ENCODE data around the gene OPTN.
A peak's percentile ranks its signal among the peaks of the same experiment; 100 is the strongest.
"Not testable (repeated sequence)": the region's sequence is repeated elsewhere in the genome, so short reads cannot be mapped to it uniquely, and the experiment has no call there.

The OPTN gene

GRCh38 chr10:13099666-13100348 lies at the start of gene OPTN:
Gene OPTN, plus strand, starts transcription at chr10:13100163. Its CDS starts 8,960 bp downstream, at chr10:13109123.
- peak; percentile 68 to 70 for DNase-seq

- no peak for DNase-seq
These were observed 48.8 kb upstream of the OPTN start for GRCh38 chr10:13051126-13051694.

- DNase-seq: not testable (repeated sequence)
These were observed 46.8 kb upstream of the OPTN start for GRCh38 chr10:13053208-13053607.

GRCh38 chr10:13053794-13054462 lies 46.0 kb upstream of the OPTN start:
- DNase-seq: no peak

- no peak for DNase-seq
These were observed 45.1 kb upstream of the OPTN start for GRCh38 chr10:13054844-13055243.

- DNase-seq: no peak
These were observed 43.4 kb upstream of the OPTN start for GRCh38 chr10:13056456-13057077.

- no peak for DNase-seq
These were observed 37.2 kb upstream of the OPTN start for GRCh38 chr10:13062803-13063202.

GRCh38 chr10:13066527-13066926 lies 33.4 kb upstream of the OPTN start:
- DNase-seq: no peak

- no peak for DNase-seq
These were observed 32.5 kb upstream of the OPTN start for GRCh38 chr10:13067431-13067830.

GRCh38 chr10:13068071-13068470 lies 31.9 kb upstream of the OPTN start:
- no peak for DNase-seq

- no peak for DNase-seq
These were observed 31.5 kb upstream of the OPTN start for GRCh38 chr10:13068484-13068883.

- no peak for DNase-seq
These were observed 27.6 kb upstream of the OPTN start for GRCh38 chr10:13072339-13072738.

- peak; percentile 66 to 71 for DNase-seq
These were observed 25.2 kb upstream of the OPTN start for GRCh38 chr10:13074563-13075451.

- DNase-seq: no peak
These were observed 20.8 kb upstream of the OPTN start for GRCh38 chr10:13078912-13079775.

GRCh38 chr10:13079776-13080050 lies 20.2 kb upstream of the OPTN start:
- no peak for DNase-seq

GRCh38 chr10:13080643-13081042 lies 19.3 kb upstream of the OPTN start:
- no peak for DNase-seq

- DNase-seq: not testable (repeated sequence)
These were observed 16.3 kb upstream of the OPTN start for GRCh38 chr10:13083700-13084099.

GRCh38 chr10:13086056-13086455 lies 13.9 kb upstream of the OPTN start:
- DNase-seq: no peak

- no peak for DNase-seq
These were observed 12.4 kb upstream of the OPTN start for GRCh38 chr10:13087601-13087985.

GRCh38 chr10:13087986-13088618 lies 11.9 kb upstream of the OPTN start:
- no peak for DNase-seq

GRCh38 chr10:13089345-13089744 lies 10.6 kb upstream of the OPTN start:
- no peak for DNase-seq

GRCh38 chr10:13090289-13090688 lies 9.7 kb upstream of the OPTN start:
- DNase-seq: no peak
